Activated T-helper 1 cell treated with anti-CD3 and anti-CD28 coated beads, Interleukin-12 subunit alpha, Interleukin-12 subunit beta, Interleukin-2, Interleukin-4 antibody, amounts not matched to agents 30 ng/mL and 10 ng/mL and 1 ng/mL, durations not matched to agents 14 hours and 24 hours and 36 hours (primary cell): Measurements from ENCODE around the gene SPRED3. TPM values are rescaled to one million over a fixed set of nuclear protein-coding genes. Genes with fewer than 3 reads are reported as not detected.
A peak's percentile ranks its signal among the peaks of the same experiment; 100 is the strongest.
"Not testable (repeated sequence)": the region's sequence is repeated elsewhere in the genome, so short reads cannot be mapped to it uniquely, and the experiment has no call there.

Source experiments
- DNase-seq: peaks from one replicate; pipeline ENCODE4 v3.0.0; 2021; ENCODE audit warnings: low spot score
- H3K27ac Mint-ChIP-seq: one replicate; pipeline ENCODE4 v1.8.0; 2021; ENCODE audit warnings: mild to moderate bottlenecking, mixed read lengths
- H3K27me3 Mint-ChIP-seq: one replicate; pipeline ENCODE4 v1.8.0; 2022; ENCODE audit warnings: mild to moderate bottlenecking, moderate library complexity, mixed read lengths; ENCODE audit not compliant: insufficient read depth
- H3K36me3 Mint-ChIP-seq: one replicate; pipeline ENCODE4 v1.8.0; 2021; ENCODE audit warnings: low read depth, mixed read lengths
- H3K4me1 Mint-ChIP-seq: one replicate; pipeline ENCODE4 v1.8.0; 2021; ENCODE audit warnings: low read depth, mixed read lengths
- H3K4me3 Mint-ChIP-seq: one replicate; pipeline ENCODE4 v1.8.0; 2021; ENCODE audit warnings: mild to moderate bottlenecking, moderate library complexity, mixed read lengths
- H3K9me3 Mint-ChIP-seq: one replicate; pipeline ENCODE4 v1.8.0; 2021; ENCODE audit warnings: mixed read lengths
- intact Hi-C: fragments of 100-400 bp; cut with micrococcal nuclease; formaldehyde crosslinking; loops from one replicate; pipeline ENCODE4 v1.15.1; 2024
- total RNA-seq: library from RNA; stranded (reverse); gene quantifications from 2 replicates; pipeline ENCODE4 v1.2.3, GENCODE V29; 2022

Gene SPRED3
- total RNA-seq, 1 donor from 2014 or later = 2.2 TPM

GRCh38 chr19:38402623-38402966 is 14.1 kb downstream of the SPRED3 start:
- Mint-ChIP-seq H3K27me3 (no peaks in the 10 kb centered on the region), H3K36me3 (peaks cover 8% of the 10 kb centered on the region), H3K27ac (peak overlapping the region; percentile 94), H3K9me3 (no peaks in the 10 kb centered on the region), H3K4me3 (peak overlapping the region; percentile 89), H3K4me1 (peaks cover 21% of the 10 kb centered on the region)
- intact Hi-C loops = loop anchor here (1.0 to 2.0 kb wide), 9 partner anchors 14 to 528 kb away; partner anchors contain the start of genes EIF3K, GGN, MRPS12 and PSMD8
- DNase-seq = no peak

GRCh38 chr19:38402967-38403674 is 14.6 kb downstream of the SPRED3 start, which contains the start of gene FAM98C:
FAM98C (plus strand) TSS chr19:38403093; CDS start chr19:38403154, 61 bp downstream.
- H3K9me3 Mint-ChIP-seq = no peaks in the 10 kb centered on the region
- H3K27ac Mint-ChIP-seq = peak within 1 kb of the TSS; percentile 94
- DNase-seq = peak; percentile 98
- H3K27me3 Mint-ChIP-seq = no peaks in the 10 kb centered on the region
- peaks cover 21% of the 10 kb centered on the region for H3K4me1 Mint-ChIP-seq
- peak within 1 kb of the TSS; percentile 89 for H3K4me3 Mint-ChIP-seq
- peaks cover 8% of the 10 kb centered on the region for H3K36me3 Mint-ChIP-seq
- intact Hi-C loops = loop anchor here (1.0 to 2.0 kb wide), 13 partner anchors 9 to 527 kb away; partner anchors contain the start of genes EIF3K, GGN, MRPS12 and PSMD8

GRCh38 chr19:38404858-38405257 is 16.4 kb downstream of the SPRED3 start:
- Mint-ChIP-seq H3K4me3 (peak overlapping the region; percentile 89), H3K36me3 (peaks cover 8% of the 10 kb centered on the region), H3K4me1 (peaks cover 21% of the 10 kb centered on the region), H3K27ac (no peak overlapping the region), H3K9me3 (no peaks in the 10 kb centered on the region), H3K27me3 (no peaks in the 10 kb centered on the region)
- intact Hi-C loops = no loop called here
- no peak for DNase-seq

- no peaks in the 10 kb centered on the region for H3K9me3 Mint-ChIP-seq
- peak overlapping the region; percentile 64 for H3K4me3 Mint-ChIP-seq
- H3K27me3 Mint-ChIP-seq = no peaks in the 10 kb centered on the region
- peak overlapping the region; percentile 23 for H3K27ac Mint-ChIP-seq
- DNase-seq = no peak
- intact Hi-C loops = no loop called here
- peaks cover 21% of the 10 kb centered on the region for H3K4me1 Mint-ChIP-seq
- H3K36me3 Mint-ChIP-seq = peaks cover 8% of the 10 kb centered on the region
Observed at GRCh38 chr19:38405276-38405675, 16.8 kb downstream of the SPRED3 start.

GRCh38 chr19:38409631-38410133 is 21.2 kb downstream of the SPRED3 start:
- Mint-ChIP-seq H3K36me3 (peaks cover 8% of the 10 kb centered on the region), H3K4me3 (no peak overlapping the region), H3K9me3 (no peaks in the 10 kb centered on the region), H3K27me3 (no peaks in the 10 kb centered on the region), H3K4me1 (peaks cover 7% of the 10 kb centered on the region), H3K27ac (no peak overlapping the region)
- intact Hi-C loops = no loop called here
- no peak for DNase-seq

GRCh38 chr19:38410407-38410806 is 21.9 kb downstream of the SPRED3 start:
- DNase-seq, H3K36me3 Mint-ChIP-seq, H3K4me3 Mint-ChIP-seq, H3K27me3 Mint-ChIP-seq, H3K4me1 Mint-ChIP-seq, intact Hi-C loops, H3K27ac Mint-ChIP-seq, H3K9me3 Mint-ChIP-seq: not testable (repeated sequence)

GRCh38 chr19:38411041-38411712 is 22.7 kb downstream of the SPRED3 start:
- DNase-seq = no peak
- no peak overlapping the region for H3K27ac Mint-ChIP-seq
- intact Hi-C loops = no loop called here
- H3K9me3 Mint-ChIP-seq = no peaks in the 10 kb centered on the region
- no peak overlapping the region for H3K4me3 Mint-ChIP-seq
- H3K36me3 Mint-ChIP-seq = peaks cover 4% of the 10 kb centered on the region
- no peaks in the 10 kb centered on the region for H3K4me1 Mint-ChIP-seq
- no peaks in the 10 kb centered on the region for H3K27me3 Mint-ChIP-seq

GRCh38 chr19:38411898-38412297 is 23.4 kb downstream of the SPRED3 start:
- H3K27ac Mint-ChIP-seq, H3K36me3 Mint-ChIP-seq, H3K9me3 Mint-ChIP-seq, H3K4me3 Mint-ChIP-seq, H3K4me1 Mint-ChIP-seq, DNase-seq, H3K27me3 Mint-ChIP-seq, intact Hi-C loops: not testable (repeated sequence)

- no peak overlapping the region for H3K27ac Mint-ChIP-seq
- peaks cover 10% of the 10 kb centered on the region for H3K4me1 Mint-ChIP-seq
- no peaks in the 10 kb centered on the region for H3K36me3 Mint-ChIP-seq
- intact Hi-C loops = no loop called here
- no peaks in the 10 kb centered on the region for H3K27me3 Mint-ChIP-seq
- no peak for DNase-seq
- H3K9me3 Mint-ChIP-seq = no peaks in the 10 kb centered on the region
- H3K4me3 Mint-ChIP-seq = no peak overlapping the region
Observed at GRCh38 chr19:38412491-38412890, 24.0 kb downstream of the SPRED3 start.

- peaks cover 15% of the 10 kb centered on the region for H3K4me1 Mint-ChIP-seq
- intact Hi-C loops = no loop called here
- no peaks in the 10 kb centered on the region for H3K36me3 Mint-ChIP-seq
- H3K27me3 Mint-ChIP-seq = no peaks in the 10 kb centered on the region
- H3K4me3 Mint-ChIP-seq = no peak overlapping the region
- H3K9me3 Mint-ChIP-seq = no peaks in the 10 kb centered on the region
- no peak overlapping the region for H3K27ac Mint-ChIP-seq
- no peak for DNase-seq
Observed at GRCh38 chr19:38412961-38413360, 24.5 kb downstream of the SPRED3 start.

- intact Hi-C loops = no loop called here
- Mint-ChIP-seq H3K4me1 (peaks cover 18% of the 10 kb centered on the region), H3K27ac (no peak overlapping the region), H3K9me3 (no peaks in the 10 kb centered on the region), H3K4me3 (no peak overlapping the region), H3K27me3 (no peaks in the 10 kb centered on the region), H3K36me3 (no peaks in the 10 kb centered on the region)
- no peak for DNase-seq
Observed at GRCh38 chr19:38413416-38413815, 24.9 kb downstream of the SPRED3 start.

- no peak for DNase-seq
- Mint-ChIP-seq H3K4me1 (peaks cover 26% of the 10 kb centered on the region), H3K36me3 (no peaks in the 10 kb centered on the region), H3K27me3 (no peaks in the 10 kb centered on the region), H3K27ac (peak overlapping the region; percentile 80), H3K9me3 (no peaks in the 10 kb centered on the region), H3K4me3 (peak overlapping the region; percentile 84)
- intact Hi-C loops = loop anchor here (1.0 kb wide), 1 partner anchor 14 kb away; the partner anchor contains the start of gene FAM98C
Observed at GRCh38 chr19:38417146-38417543, 28.6 kb downstream of the SPRED3 start.
